ENCODE data around the gene ANKRD34B.
A peak's percentile ranks its signal among the peaks of the same experiment; 100 is the strongest.

Gene ANKRD34B

DNA sequence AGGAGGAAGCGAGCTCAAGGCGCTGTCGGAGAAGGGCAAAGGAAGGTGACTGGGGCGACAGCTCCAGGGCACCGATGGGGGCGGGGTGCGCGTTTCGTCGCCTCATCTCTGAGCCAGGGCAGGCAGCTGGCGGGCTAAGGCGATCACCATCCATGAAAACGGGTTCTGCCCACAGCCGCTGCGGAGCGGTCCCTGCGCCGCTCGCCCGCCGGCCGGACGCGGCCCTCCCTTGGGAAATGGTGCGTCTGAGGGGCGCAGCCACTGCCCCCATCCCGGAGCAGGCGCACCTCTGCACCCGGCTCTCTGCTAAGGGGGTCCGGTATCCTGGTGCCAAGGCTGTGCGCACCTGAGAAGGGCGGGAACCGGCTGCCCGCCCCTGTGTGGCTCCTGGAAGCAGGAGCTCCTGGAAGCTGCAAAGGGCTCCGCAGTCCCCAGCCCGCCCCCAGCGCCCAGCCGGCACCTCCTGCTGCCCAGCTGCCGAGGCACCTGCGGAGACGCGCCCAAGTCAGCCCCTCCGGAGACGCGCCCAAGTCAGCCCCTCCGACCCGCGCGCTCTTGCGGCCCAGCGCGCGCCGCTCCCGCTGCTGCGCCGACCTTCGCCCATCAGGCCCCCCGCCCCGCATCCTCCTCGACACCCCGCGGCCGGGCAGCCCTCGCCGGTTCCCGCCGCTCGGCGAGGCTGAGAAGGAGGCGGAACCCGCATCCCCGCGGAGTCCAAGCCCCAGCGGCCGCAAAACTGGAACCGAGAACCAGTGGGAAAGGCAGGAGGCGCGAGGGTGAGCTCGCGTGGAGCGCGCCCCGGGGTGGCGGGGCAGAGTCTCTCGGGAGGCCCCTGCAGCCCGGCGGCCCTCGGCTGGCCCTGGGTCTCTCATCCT lies 757 bp downstream of the ANKRD34B start:
- no peak for DNase-seq (ENCODE audit: low read depth)

DNA sequence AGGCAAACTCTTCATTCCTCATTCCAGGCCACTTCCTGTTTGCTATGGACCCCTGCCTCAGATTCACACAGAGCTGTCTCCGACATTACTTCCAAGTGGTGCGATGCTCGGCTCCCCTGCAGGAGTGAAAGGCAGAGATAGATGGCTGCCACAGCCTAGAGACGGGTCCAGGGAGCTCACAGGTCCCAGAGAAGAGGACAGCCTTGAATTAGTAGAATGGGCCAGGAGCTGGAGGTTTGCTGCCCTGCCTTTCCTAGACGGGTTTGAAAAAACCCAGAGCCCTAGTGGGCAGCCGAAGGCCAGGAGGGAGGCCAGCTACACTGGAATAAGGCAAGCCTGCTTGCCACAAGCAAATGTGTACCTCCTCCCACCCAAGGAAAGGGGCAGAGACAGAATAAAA lies 1.8 kb downstream of the ANKRD34B start:
- no peak for DNase-seq (ENCODE audit: low read depth)

- no peak for DNase-seq (ENCODE audit: low read depth)
Measured at GRCh38 chr5:80566711-80567259, 3.3 kb downstream of the ANKRD34B start.

DNA sequence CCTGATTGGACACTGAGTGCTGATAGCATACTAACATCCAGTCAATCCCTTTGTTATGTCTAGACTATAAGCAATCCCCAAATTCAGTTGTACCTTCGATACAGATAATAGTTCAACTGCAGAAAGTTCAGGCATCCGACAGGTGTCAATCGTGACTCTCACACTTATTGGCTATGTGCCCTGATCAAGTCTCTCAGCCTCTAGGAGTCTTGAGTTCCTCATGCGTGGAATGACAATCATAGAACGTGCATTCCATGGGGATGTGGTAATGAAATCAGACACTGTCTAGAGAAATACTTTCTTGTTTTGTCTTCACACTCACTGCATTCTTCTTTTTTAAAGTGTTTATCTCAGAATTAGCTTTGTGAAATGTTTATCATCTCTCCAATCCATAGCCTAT lies 4.8 kb downstream of the ANKRD34B start:
- DNase-seq (ENCODE audit: low read depth): no peak

- DNase-seq (ENCODE audit: low read depth): no peak
Measured at GRCh38 chr5:80559244-80559643, 10.8 kb downstream of the ANKRD34B start.

- DNase-seq (ENCODE audit: low read depth): no peak
Measured at GRCh38 chr5:80555099-80555498, 15.0 kb downstream of the ANKRD34B start.

GRCh38 chr5:80554646-80555045 lies 15.4 kb downstream of the ANKRD34B start:
- DNase-seq (ENCODE audit: low read depth): no peak

DNA sequence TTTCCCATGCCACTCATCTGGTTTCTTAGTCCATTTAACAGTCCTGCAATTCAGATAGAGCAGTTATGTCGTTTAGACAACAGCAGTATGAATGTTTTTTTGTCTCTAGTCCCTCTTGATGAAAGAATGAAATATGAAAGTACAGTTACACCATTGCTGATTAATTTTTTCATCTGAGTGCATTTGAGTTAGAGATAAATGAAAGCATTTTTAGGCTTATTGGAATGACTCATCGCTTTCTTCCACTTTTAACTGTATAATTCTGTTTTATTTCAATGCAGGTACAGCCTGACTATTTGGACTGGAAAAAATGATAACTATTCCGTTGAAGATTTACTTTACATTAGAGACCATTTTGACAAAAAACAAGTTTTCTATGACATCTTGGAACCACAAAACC lies 28.7 kb downstream of the ANKRD34B start:
- no peak for DNase-seq (ENCODE audit: low read depth)

GRCh38 chr5:80540691-80541090 lies 29.4 kb downstream of the ANKRD34B start:
- DNase-seq (ENCODE audit: low read depth): no peak

- DNase-seq (ENCODE audit: low read depth): peak; percentile 51
Measured at GRCh38 chr5:80516826-80517225, 53.3 kb downstream of the ANKRD34B start.

- DNase-seq (ENCODE audit: low read depth): no peak
Measured at GRCh38 chr5:80509362-80509761, 60.7 kb downstream of the ANKRD34B start.

DNA sequence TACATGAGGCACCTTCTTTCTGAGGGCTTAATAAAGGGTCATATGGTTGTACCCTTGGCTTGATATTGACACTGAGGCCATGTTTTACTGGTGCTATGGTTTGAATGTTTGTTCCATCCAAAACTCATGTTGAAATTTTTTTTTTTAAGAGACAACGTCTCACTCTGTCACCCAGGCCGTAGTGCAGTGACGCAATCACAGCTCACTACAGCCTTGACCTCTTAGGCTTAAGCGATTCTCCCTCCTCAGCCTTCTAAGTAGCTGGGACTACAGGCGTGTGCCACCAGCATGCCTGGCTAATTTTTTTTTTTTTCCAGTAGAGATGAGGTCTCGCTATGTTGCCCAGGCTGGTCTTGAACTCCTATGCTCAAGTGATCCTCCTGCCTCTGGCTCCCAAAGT lies 61.2 kb downstream of the ANKRD34B start:
- DNase-seq (ENCODE audit: low read depth): no peak

DNA sequence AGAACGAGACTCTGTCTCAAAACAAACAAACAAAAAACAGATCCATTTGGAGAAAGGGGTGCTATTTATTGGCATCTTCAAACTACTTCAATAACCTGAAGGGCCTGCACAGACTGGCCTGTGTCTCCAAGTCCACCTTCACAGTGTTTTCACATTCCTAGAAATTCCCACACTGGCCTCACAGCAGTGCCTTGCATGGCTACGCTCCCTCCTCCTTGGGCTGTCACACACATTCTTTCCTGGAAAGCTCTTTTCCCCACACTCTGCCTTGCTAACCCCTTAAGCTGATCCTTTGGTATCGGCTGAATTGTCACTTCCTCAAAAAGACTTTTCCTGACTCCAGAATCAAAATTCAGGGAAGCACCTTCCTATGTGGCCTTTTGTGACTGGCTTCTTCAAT lies 62.4 kb downstream of the ANKRD34B start:
- no peak for DNase-seq (ENCODE audit: low read depth)

Data from fibroblast of the conjunctiva (primary cell).